Cardiac muscle cell (in vitro differentiated cells and primary cell): ENCODE results near the gene MEAF6. TPM values are rescaled to one million over a fixed set of nuclear protein-coding genes. Genes with fewer than 3 reads are reported as not detected.

ENCODE experiments used
- DNase-seq, 2 donors: peaks; one replicate each; pipeline versions ENCODE4 v3.0.0 to v3.0.0-alpha.2; 2010 to 2017; ENCODE audit warnings: low read depth in 1 of 2, low spot score in 1 of 2
- H3K27ac ChIP-seq: fragments of 200-600 bp; sonication (generic); 2 replicates; pipeline ENCODE4 v1.5.1; 2016
- H3K27me3 ChIP-seq: fragments of 200-600 bp; sonication (generic); 2 replicates; pipeline ENCODE4 v1.6.0; 2016; ENCODE audit warnings: control low read depth
- H3K36me3 ChIP-seq: fragments of 200-600 bp; sonication (generic); 2 replicates; pipeline ENCODE4 v1.5.1; 2016; ENCODE audit warnings: control low read depth
- H3K4me1 ChIP-seq: fragments of 200-600 bp; sonication (generic); 2 replicates; pipeline ENCODE4 v1.8.1; 2017; ENCODE audit warnings: low read depth, mild to moderate bottlenecking, mixed run types
- H3K4me3 ChIP-seq: fragments of 200-600 bp; sonication (generic); 2 replicates; pipeline ENCODE4 v1.5.1; 2016; ENCODE audit warnings: mild to moderate bottlenecking
- H3K9me3 ChIP-seq: fragments of 200-600 bp; sonication (generic); 2 replicates; pipeline ENCODE4 v1.5.1; 2017; ENCODE audit warnings: low read depth, mild to moderate bottlenecking, control low read depth
- CTCF ChIP-seq: IDR thresholded peaks from 2 replicates; pipeline ENCODE4 v1.5.1; 2012; ENCODE audit warnings: low read depth, mild to moderate bottlenecking, low read length
- polyA plus RNA-seq: library from polyadenylated mRNA; unstranded; fragments of >200 nt; fragmentation: Nextera tagmentation; extraction: Ambion mirVana; gene quantifications from 2 replicates; pipeline ENCODE4 v1.2.1, GENCODE V29; 2016
- total RNA-seq: library from RNA; depleted of rRNA; stranded (reverse); fragments of >200 nt; gene quantifications from 2 replicates; pipeline ENCODE4 v1.2.3, GENCODE V29; 2016

The MEAF6 gene
- total and polyA plus RNA-seq, 2 experiments from 2014 or later = 68.2 to 138 TPM

GRCh38 chr1:37480581-37481288 lies 33.8 kb downstream of the MEAF6 start:
- Histone ChIP-seq H3K27me3 (no peaks in the 10 kb centered on the region), H3K27ac (no peak overlapping the region), H3K4me1 (peaks cover 8% of the 10 kb centered on the region), H3K4me3 (no peak overlapping the region), H3K9me3 (no peaks in the 10 kb centered on the region), H3K36me3 (peaks cover 19% of the 10 kb centered on the region)
- no peak for TF ChIP-seq CTCF
- no peak for DNase-seq

- peaks cover 8% of the 10 kb centered on the region for H3K4me1 ChIP-seq
- H3K27me3 ChIP-seq = no peaks in the 10 kb centered on the region
- peaks cover 19% of the 10 kb centered on the region for H3K36me3 ChIP-seq
- H3K9me3 ChIP-seq = no peaks in the 10 kb centered on the region
- no peak overlapping the region for H3K4me3 ChIP-seq
- DNase-seq = no peak
- H3K27ac ChIP-seq = no peak overlapping the region
- no peak for TF ChIP-seq CTCF
Measured at GRCh38 chr1:37480125-37480466, 34.5 kb downstream of the MEAF6 start.

- Histone ChIP-seq H3K9me3 (no peaks in the 10 kb centered on the region), H3K4me1 (peaks cover 8% of the 10 kb centered on the region), H3K36me3 (peaks cover 19% of the 10 kb centered on the region), H3K4me3 (no peak overlapping the region), H3K27me3 (no peaks in the 10 kb centered on the region), H3K27ac (no peak overlapping the region)
- no peak for TF ChIP-seq CTCF
- DNase-seq = peak in 1 of 2 donors; percentile 85
Measured at GRCh38 chr1:37479255-37480124, 35.1 kb downstream of the MEAF6 start.

GRCh38 chr1:37478890-37479254 lies 35.7 kb downstream of the MEAF6 start:
- peak in 1 of 2 donors; percentile 74 for DNase-seq
- peaks cover 2% of the 10 kb centered on the region for H3K27me3 ChIP-seq
- no peaks in the 10 kb centered on the region for H3K9me3 ChIP-seq
- H3K4me1 ChIP-seq = peaks cover 8% of the 10 kb centered on the region
- peaks cover 19% of the 10 kb centered on the region for H3K36me3 ChIP-seq
- TF ChIP-seq CTCF = no peak
- H3K27ac ChIP-seq = no peak overlapping the region
- no peak overlapping the region for H3K4me3 ChIP-seq

GRCh38 chr1:37478451-37478881 lies 36.1 kb downstream of the MEAF6 start:
- Histone ChIP-seq H3K27ac (no peak overlapping the region), H3K4me1 (peaks cover 8% of the 10 kb centered on the region), H3K27me3 (peaks cover 6% of the 10 kb centered on the region), H3K4me3 (no peak overlapping the region), H3K9me3 (no peaks in the 10 kb centered on the region), H3K36me3 (peaks cover 19% of the 10 kb centered on the region)
- peak in 1 of 2 donors; percentile 50 for DNase-seq
- no peak for TF ChIP-seq CTCF
